Measurements from ENCODE around the gene RYR1.

DNA sequence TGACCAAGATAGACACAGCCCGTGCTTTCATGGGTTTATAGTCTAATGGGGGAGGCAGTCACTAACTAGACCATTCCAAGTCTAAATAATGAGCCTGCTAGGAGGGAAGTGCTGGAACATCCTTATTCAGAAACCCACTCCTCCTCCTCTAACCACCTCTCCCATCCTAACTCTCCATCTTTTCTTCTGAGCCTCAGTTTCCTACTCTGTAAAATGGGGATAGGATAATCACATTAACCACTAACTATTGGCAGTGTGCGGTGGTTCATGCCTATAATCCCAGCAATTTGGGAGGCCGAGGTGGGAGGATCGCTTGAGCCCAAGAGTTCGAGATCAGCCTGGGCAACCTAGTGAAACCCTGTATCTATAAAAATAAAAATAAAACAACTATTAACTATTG lies 115.6 kb downstream of the RYR1 start:
- TF ChIP-seq, protein P1, sequence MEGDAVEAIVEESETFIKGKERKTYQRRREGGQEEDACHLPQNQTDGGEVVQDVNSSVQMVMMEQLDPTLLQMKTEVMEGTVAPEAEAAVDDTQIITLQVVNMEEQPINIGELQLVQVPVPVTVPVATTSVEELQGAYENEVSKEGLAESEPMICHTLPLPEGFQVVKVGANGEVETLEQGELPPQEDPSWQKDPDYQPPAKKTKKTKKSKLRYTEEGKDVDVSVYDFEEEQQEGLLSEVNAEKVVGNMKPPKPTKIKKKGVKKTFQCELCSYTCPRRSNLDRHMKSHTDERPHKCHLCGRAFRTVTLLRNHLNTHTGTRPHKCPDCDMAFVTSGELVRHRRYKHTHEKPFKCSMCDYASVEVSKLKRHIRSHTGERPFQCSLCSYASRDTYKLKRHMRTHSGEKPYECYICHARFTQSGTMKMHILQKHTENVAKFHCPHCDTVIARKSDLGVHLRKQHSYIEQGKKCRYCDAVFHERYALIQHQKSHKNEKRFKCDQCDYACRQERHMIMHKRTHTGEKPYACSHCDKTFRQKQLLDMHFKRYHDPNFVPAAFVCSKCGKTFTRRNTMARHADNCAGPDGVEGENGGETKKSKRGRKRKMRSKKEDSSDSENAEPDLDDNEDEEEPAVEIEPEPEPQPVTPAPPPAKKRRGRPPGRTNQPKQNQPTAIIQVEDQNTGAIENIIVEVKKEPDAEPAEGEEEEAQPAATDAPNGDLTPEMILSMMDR (IDR thresholded peaks at IDR 0.05) = no peak
- TF ChIP-seq EP300 (IDR thresholded peaks at IDR 0.05) (no peak), POLR2AphosphoS5 (IDR thresholded peaks at IDR 0.05) (no peak), POLR2A (IDR thresholded peaks at IDR 0.05) (no peak)

Measured in gastroesophageal sphincter (tissue), 3 donors.